Hematopoietic multipotent progenitor cell treated with erythropoietin and hydrocortisone succinate and interleukin-3 and kit ligand, for 15 days (in vitro differentiated cells): ENCODE results near the gene PHF24.
"Not testable (repeated sequence)": the region's sequence is repeated elsewhere in the genome, so short reads cannot be mapped to it uniquely, and the experiment has no call there.

Source experiments
- DNase-seq: peaks from one replicate; pipeline ENCODE4 v3.0.0-alpha.2; 2015; ENCODE audit warnings: low spot score

PHF24 gene

DNA sequence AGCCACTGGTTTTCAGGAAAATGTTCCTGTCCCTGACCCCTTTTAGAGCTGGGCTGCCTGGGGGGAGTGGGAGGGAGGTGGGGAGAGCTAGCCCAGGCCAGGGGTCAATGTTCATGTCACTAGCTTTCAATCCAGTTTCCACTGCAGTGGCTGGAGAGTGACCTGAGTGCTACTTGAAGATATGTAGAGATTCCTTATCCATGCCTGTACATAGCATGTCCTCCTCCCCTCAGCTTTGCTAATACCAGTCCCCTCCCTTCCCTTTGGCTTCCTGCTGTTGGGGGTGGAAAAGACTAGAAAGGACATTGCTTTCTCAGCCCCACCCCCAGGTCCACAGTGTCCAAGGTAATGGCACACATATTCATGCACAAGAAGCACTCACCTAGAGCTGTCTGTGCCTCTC lies 39.3 kb downstream of the PHF24 start:
- no peak for DNase-seq

DNA sequence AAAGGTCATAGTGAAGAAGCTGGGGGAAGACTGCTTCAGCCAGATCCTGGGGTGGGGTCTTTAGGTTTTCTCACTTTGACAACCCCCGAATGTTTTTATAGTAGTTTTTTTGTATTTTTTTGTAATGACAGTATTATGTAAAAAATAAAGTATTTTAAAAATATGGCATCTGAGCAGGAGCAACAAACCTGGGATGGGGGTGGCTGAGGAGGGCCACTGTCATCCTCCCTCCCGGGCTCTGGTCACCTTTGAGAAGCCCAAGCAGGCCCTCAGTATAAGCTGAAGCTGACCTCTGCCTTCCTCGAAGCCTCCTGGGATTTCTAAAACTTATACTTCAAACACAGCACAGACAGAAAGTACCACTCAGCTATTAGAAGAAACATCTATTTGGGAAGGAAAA lies 40.2 kb downstream of the PHF24 start:
- DNase-seq: no peak

DNA sequence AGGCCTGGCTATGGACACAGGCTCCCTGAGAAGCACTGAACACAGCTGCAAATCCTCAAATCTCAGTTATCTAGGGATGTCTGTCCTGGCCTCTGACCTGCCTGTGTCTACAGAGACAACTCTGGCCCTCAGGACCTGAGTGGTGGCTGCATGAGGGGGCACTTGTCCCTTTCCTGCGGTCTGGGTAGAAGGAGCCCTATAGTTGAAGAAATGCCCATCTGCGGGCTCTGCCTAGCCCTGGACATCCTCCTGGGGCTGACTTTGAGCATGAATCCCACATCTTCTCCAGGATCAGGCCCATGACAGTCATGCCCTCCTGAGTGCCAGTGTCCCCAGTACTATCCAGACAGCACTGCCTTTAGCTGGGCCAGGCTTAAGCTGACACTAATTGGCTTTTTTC lies 41.5 kb downstream of the PHF24 start:
- DNase-seq: no peak

DNA sequence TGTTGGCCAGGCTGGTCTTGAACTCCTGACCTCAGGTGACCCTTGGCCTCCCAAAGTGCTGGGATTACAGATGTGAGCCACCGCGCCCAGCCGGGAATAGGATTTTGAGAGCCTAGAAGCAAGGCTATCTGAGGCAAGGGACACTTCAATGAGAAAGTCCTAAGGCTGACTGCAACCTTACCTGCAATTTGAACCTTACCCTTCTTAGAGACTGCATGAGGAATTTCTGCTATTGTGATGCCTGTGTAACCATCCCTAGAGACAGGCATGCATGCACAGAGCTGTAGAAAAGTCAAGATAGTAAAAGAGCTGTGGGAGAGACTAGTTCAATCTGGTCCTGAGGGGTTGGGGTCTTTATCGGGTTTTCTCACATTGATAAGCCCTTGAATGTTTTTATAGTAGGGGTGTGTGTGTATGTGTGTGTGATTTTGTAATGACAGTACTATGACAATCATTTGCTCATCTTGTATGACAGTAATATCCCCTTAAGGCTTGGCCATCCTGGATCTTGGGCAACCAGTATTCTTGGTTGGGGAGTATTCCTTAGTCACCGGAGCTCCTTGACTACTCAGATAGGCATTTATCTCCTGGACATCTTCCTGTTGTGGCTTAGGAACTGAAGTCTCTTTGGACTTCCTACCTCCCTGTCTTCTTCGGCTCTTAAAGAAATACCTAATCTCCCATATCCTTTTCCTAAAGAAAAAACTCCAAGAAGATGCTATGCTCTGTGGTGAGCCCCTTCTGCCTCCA lies 42.6 kb downstream of the PHF24 start:
- no peak for DNase-seq

DNA sequence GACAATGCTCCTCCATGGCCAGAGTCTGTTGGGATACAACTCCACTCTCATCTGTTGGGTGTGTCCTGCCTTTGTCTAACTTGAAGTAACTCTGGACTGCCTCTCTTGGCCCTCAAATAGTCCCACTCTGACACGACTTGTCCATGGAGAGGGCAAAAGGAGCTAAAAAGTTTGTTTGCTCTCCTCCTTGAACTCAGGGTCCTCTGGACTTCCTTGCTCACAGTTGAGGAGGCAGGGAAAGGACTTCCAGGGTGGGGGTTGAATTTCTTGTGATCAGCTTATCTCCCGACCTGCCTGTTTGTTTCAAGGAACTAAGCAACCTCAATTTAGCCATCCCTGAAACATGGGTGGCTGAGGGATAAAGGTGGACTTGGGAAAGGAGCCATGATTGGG lies 43.2 kb downstream of the PHF24 start:
- DNase-seq: no peak

DNA sequence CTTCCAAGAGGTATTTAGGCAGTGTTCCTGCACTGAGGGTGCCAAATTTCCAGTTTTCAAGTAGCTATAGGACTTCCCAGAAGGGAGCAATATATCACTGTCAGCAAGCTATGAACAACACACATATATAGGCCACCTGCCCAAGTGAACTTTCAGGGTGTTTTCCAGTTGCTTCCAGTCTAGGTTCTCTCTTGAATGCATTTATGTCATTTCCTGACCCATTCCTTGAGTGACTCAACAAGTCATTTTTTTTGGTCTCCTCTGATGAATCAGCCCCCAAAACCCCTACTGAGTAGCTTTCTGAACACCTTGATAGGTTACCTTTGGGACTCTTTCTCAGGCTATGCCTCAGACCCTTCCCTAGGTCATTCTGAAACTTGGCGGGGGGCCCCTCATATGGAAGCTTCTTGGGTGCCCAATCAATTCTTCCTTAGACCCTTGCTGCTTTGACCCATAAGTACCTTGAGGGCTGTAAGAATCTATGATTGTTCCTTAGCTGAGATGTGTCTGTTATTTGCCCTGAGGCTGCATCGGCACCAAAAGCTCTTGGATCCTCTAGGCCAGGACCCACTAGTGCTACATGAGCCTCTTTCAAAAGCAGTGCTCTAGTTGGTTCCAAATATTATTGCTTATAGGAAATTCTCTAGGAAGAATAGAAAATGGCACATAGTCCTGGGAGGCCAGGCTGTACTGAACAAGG lies 43.9 kb downstream of the PHF24 start:
- DNase-seq: no peak

DNA sequence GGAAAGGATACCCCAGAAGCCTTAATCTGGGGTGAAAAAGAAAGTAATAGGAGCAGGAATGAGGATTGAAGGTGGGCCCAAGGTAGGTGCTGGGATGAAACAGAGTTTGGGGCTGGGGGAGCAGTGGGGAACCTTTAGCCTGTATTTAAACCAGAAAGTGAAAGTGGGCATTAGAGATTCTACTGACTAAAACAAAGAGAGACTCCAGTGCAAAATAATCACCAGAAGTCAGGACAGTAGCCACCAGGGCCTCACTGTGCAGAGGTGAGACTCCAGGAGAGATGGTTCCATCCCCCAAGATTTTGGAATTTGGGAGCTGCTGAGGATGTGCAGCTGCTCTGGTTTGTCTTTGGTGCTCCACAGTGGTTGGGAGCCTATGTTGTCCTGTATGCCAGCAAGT lies 44.5 kb downstream of the PHF24 start:
- DNase-seq: no peak

DNA sequence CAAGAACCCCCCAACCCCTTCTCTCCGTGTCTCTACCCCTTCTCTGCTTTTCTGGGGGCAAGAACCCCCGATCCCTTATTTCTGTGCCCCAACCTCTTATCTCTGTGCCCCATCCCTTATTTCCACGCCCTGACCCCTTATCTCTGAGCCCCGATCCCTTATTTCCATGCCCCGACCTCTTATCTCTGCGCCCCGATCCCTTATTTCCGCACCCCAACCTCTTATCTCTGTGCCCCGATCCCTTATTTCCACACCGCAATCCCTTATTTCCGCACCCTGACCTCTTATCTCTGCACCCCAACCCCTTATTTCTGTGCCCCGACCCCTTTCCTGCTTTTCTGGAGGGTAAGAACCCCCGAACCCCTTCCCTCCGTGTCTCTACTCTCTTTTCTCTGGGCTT lies 46.2 kb downstream of the PHF24 start:
- not testable (repeated sequence) for DNase-seq

DNA sequence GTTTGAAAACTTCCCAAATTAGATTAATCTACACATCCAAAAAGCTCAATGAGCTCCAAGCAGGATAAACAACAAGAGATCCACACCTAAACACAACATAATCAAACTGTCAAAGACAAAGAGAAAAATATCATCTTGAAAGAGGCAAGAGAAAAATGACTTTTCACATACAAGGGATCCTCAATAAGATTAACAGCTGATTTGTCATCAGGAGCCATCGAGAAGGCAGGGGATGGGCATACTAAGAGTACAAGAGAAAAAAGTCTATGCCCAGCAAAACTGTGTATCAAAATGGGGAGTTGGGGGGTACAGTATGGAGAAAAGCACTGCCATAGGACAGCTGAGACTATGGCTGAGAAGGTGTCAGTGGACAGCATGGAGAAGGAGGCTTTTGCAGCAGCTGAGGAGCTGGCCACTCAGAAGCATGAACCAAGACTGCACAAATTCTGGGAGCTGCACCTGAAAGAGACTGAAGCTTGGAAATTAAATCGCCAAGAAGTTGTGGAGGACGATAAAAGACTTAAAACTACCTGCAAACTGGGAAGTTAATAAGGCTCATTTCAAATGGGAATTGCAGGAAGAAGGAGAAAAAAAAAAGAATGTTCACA lies 52.4 kb downstream of the PHF24 start:
- no peak for DNase-seq

DNA sequence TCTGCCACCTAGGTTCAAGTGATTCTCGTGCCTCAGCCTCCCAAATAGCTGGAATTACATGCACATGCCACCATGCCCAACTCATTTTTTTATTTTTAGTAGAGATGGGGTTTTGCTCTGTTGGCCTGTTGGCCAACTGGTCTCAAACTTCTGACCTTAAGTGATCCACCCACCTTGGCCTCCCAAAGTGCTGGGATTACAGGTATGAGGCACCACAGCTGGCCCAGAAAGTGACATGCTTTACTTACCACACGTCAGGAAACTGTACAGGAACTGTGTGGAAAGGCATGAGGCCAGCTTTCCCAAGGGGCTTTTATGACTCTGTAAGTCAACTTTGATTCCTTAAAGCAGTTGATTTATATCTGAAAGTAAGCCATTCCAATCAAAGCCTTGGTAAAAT lies 56.4 kb downstream of the PHF24 start:
- no peak for DNase-seq

DNA sequence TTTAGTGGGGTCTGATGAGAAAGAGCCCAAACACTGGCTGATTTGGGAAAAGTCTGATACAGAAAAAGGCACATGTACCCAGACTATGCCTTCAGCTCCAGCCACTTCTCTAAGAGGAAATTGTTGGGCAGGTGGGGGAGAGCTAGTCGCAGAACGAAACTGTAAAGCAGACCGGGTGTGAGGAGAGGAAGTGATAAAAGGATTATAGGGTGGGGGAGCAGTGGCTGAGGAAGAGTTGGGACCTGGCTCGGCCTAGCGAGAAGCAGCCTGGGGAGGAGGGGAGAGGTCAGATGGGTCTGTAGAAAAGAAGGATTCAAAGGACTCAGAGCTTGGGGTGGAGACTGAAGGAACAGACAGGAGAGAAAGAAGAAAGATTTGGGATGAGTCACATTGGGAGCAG lies 65.4 kb downstream of the PHF24 start:
- DNase-seq: not testable (repeated sequence)

DNA sequence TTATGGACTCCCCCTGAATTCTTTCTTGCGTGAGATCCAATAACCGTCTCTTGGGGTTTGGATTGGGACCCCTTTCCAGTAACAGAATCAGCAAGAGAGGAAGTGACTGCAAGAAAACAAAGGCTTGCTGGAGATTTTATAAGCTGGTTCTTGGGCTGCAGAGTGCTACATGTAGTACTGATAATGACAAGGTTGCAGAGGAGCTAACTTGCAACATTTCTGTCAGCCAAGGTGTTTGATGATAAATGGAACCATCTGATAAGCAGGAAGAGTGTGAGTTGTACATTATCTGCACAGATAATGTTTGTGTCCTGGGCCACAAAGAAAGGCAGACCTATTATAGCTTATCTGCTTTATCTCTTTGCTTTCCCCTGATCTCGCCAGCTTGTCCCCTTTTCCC lies 68.6 kb downstream of the PHF24 start:
- DNase-seq: no peak

DNA sequence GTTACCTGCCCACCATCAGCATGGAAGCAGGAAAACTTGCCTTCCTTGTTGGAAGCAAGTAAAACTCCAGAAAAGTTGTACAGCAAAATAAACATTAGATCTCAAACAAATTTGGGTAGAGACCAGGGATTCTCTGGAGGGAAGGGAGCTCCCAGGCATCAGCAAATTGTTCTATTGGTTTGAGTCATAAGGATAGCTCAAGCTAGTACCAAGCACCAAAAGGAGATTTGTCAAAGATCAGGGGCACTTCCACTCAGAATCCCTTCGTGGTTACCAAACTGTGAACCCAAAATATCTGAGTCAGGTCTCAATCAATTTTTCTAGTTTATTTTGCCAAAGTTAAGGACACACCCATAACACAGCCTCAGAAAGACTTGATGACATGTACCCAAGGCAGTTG lies 69.3 kb downstream of the PHF24 start:
- no peak for DNase-seq

DNA sequence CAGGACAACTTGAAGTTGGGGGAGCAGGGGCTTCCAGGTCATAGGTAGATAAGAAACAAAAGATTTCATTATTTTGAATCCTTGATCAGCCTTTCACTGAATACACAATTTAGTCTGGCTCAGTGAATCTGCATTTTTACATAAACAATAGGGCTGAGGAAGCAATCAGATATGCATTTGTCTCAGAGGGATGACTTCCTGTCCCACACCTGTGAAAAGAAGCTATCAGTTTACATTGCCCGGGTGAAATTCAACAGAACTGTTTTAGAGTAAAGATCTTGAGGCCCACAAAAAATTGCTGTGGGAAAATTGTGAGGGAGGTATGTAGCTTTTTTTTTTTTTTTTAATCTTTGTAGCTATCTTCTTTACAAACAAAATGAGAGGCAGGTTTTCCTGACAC lies 69.8 kb downstream of the PHF24 start:
- no peak for DNase-seq

DNA sequence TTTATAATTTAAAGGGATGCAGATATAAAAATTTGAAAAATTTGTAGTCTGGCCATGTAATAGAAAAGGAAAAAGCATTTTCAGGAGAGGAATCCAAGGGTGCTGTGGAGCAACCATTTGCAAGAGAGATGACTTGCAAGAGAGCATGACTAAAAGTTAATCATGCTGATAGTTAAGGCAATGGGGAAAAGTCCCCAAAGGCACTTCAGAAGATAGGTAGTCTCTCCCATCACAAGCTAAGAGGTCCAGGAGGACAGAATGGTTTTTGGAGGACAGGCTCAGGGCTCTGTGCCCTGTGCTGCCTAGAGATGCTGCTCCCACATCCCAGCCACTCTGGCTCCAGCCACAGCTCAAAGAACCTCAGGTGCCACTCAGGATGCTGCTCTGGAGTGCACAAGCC lies 70.3 kb downstream of the PHF24 start:
- DNase-seq: no peak

DNA sequence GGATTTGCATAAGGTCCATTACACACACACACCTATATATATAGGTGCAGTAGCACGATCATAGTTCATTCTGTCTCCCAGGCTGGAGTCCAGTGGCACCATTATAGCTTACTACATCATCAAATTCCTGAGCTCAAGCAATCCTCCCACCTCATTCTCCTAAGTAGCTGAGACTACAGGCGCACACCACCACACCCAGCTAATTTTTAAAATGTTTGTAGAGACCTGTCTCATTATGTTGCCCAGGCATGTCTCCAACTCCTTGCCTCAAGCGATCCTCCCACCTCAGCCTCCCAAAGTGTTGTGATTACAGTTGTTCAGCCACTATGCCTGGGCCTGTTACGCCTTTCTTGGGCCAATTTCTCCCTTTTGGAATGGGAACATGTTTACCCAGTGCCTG lies 71.2 kb downstream of the PHF24 start:
- no peak for DNase-seq

DNA sequence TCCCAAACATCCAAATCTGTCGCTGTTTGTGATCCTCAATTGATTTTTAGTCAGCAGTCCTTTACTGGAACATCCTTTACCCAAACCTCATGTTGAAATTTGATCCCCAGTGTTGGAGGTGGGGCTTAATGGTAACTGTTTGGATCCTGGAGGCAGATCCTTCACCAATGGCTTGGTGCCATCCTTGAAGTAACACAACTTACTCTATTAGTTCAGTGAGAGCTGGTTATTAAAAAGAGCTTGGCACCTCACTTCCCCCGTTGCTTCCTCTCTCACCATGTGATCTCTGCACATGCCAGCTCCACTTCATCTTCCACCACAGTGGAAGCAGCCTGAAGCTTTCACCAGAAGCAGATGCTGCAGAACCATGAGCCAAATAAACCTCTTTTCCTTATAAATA lies 71.8 kb downstream of the PHF24 start:
- DNase-seq: no peak
